ENCODE results near the gene SMIM23. TPM values are rescaled to one million over a fixed set of nuclear protein-coding genes. Genes with fewer than 3 reads are reported as not detected.

SMIM23 gene
- total RNA-seq, 3 donors from 2014 or later = not detected

DNA sequence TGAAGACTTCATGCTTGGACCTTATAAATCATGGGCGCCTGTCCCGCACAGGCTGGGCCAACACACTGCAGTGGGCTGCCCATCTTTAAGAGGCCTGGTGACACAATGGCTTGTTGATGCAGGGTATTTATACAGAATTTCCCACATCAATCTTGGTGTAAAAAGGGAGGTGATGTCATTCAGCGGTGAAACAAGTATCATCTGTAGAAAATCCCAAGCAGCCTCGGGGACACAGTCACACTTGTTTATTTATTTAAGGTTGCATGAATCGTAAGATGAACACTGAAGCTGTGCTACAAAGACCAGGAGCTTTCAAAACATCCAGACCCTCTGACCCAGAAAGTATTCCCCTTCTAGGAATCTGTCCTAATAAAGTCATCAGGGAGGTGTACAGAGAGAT, 40.5 kb downstream of the SMIM23 start:
- peaks cover 0 to 8% of the 10 kb centered on the region in 2 donors for H3K9me3 ChIP-seq
- no peaks in the 10 kb centered on the region for H3K4me1 ChIP-seq
- DNase-seq (ENCODE audit: low spot score in 2 of 2) = no peak
- H3K36me3 ChIP-seq = no peaks in the 10 kb centered on the region
- H3K27me3 ChIP-seq = no peaks in the 10 kb centered on the region
- no peak overlapping the region for H3K4me3 ChIP-seq
- TF ChIP-seq POLR2AphosphoS5 (IDR thresholded peaks at IDR 0.05) (no peak), POLR2A (IDR thresholded peaks at IDR 0.05) (no peak)
- TF ChIP-seq, protein P1, sequence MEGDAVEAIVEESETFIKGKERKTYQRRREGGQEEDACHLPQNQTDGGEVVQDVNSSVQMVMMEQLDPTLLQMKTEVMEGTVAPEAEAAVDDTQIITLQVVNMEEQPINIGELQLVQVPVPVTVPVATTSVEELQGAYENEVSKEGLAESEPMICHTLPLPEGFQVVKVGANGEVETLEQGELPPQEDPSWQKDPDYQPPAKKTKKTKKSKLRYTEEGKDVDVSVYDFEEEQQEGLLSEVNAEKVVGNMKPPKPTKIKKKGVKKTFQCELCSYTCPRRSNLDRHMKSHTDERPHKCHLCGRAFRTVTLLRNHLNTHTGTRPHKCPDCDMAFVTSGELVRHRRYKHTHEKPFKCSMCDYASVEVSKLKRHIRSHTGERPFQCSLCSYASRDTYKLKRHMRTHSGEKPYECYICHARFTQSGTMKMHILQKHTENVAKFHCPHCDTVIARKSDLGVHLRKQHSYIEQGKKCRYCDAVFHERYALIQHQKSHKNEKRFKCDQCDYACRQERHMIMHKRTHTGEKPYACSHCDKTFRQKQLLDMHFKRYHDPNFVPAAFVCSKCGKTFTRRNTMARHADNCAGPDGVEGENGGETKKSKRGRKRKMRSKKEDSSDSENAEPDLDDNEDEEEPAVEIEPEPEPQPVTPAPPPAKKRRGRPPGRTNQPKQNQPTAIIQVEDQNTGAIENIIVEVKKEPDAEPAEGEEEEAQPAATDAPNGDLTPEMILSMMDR (IDR thresholded peaks at IDR 0.05) = no peak
- intact Hi-C loops (cut with DNase I; ENCODE audit: low total_unique reads) = loop anchor here (10.0 kb wide), 1 partner anchor 1241 kb away; no protein-coding TSS in a partner anchor
- H3K27ac ChIP-seq = no peak overlapping the region

DNA sequence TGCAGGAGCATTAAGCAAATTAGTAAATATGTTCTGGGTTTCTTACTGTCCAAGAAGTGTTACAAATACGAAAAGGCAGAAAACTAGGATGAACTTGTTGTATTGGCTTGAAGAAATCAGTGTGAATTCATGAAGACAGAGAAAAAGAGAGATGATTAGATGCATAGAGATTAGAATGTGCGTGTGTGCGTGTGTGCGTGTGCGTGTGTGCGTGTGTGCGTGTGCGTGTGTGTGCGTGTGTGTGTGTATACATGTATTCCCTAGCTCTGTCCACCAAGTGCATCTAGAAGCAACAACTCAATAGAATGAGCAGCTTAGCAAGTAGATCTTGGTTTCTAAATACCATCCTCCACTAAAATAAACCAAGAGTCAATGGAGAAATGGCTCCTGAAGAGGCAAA, 41.5 kb downstream of the SMIM23 start:
- no peak overlapping the region for H3K27ac ChIP-seq
- H3K4me1 ChIP-seq = no peaks in the 10 kb centered on the region
- no peak for DNase-seq (ENCODE audit: low spot score in 2 of 2)
- H3K27me3 ChIP-seq = no peaks in the 10 kb centered on the region
- peaks cover 0 to 14% of the 10 kb centered on the region in 2 donors for H3K9me3 ChIP-seq
- no peaks in the 10 kb centered on the region for H3K36me3 ChIP-seq
- intact Hi-C loops (cut with DNase I; ENCODE audit: low total_unique reads) = loop anchor here (10.0 kb wide), 1 partner anchor 1242 kb away; no protein-coding TSS in a partner anchor
- TF ChIP-seq POLR2A (IDR thresholded peaks at IDR 0.05) = no peak
- TF ChIP-seq, protein P1 (IDR thresholded peaks at IDR 0.05) = no peak
- TF ChIP-seq POLR2AphosphoS5 (IDR thresholded peaks at IDR 0.05) = no peak
- no peak overlapping the region for H3K4me3 ChIP-seq

DNA sequence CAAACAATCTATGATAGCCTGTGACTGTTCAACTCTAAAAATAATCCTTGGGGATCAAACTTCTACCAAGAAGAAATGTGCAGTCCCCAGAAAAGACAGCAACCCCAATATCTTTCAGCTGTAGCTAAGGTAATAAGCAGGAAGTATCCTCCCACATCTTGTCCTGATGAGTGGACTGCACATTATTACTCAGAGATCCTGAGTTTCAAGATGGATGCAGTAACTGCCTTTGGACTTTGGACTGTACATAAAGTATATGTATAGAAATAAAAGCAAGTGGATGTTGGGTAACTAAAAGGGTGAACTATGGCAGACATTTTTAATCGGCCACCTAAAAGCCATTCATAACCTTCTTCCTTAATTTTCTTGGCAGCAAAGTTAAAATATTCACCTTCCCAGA, 45.1 kb downstream of the SMIM23 start:
- intact Hi-C loops (cut with DNase I; ENCODE audit: low total_unique reads) = no loop called here
- no peak overlapping the region for H3K4me3 ChIP-seq
- H3K36me3 ChIP-seq = no peaks in the 10 kb centered on the region
- H3K27me3 ChIP-seq = no peaks in the 10 kb centered on the region
- no peaks in the 10 kb centered on the region for H3K4me1 ChIP-seq
- TF ChIP-seq POLR2AphosphoS5 (IDR thresholded peaks at IDR 0.05) (no peak), POLR2A (IDR thresholded peaks at IDR 0.05) (no peak)
- TF ChIP-seq, protein P1 (IDR thresholded peaks at IDR 0.05) = no peak
- H3K27ac ChIP-seq = no peak overlapping the region
- no peak for DNase-seq (ENCODE audit: low spot score in 2 of 2)
- H3K9me3 ChIP-seq = peaks cover 0 to 25% of the 10 kb centered on the region in 2 donors

DNA sequence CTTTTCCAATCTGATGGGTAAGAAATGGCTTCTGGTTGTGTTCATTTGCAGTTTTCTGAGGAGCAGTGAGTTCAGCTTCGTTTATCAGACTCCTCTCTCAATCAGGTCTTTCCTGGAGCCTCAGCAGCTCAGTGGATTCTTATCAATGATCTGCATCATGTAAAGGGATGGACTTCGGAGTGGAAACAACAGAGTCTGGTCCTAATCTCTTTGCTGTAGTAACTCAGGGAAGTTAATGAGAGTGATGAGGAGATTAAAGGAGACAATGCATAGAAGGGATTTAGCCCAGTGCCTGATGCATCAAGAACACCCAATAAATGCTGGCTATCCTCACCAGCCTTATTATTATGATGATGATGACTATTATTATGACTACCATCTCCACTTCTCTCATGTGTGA, 47.2 kb downstream of the SMIM23 start:
- peaks cover 0 to 25% of the 10 kb centered on the region in 2 donors for H3K9me3 ChIP-seq
- H3K4me3 ChIP-seq = no peak overlapping the region
- TF ChIP-seq, protein P1 (IDR thresholded peaks at IDR 0.05) = no peak
- no peak for TF ChIP-seq POLR2A (IDR thresholded peaks at IDR 0.05)
- no peak for TF ChIP-seq POLR2AphosphoS5 (IDR thresholded peaks at IDR 0.05)
- no peak overlapping the region for H3K27ac ChIP-seq
- no peak for DNase-seq (ENCODE audit: low spot score in 2 of 2)
- H3K4me1 ChIP-seq = no peaks in the 10 kb centered on the region
- no peaks in the 10 kb centered on the region for H3K36me3 ChIP-seq
- no peaks in the 10 kb centered on the region for H3K27me3 ChIP-seq
- intact Hi-C loops (cut with DNase I; ENCODE audit: low total_unique reads) = no loop called here

DNA sequence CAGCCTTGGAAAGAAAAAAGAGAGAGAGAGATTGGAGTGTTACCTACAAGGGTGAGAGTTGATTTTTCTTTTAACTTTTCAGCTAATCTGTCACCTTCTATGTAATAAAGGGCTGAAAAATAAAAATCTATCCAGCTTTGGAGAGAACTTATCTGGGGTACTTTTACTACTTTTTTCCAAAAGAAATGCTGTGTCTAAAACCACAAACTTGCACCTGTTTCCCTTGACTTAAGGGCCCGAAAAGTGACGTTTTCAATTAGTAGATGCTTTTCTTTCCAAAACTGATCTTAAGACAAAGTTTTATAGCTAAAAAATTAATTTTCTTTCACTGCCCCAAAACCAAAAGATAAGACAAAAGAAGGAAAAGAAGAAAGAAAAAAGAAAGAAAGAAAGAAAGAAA, 48.8 kb downstream of the SMIM23 start:
- DNase-seq (ENCODE audit: low spot score in 2 of 2) = no peak
- TF ChIP-seq, protein P1 (IDR thresholded peaks at IDR 0.05) = no peak
- TF ChIP-seq POLR2AphosphoS5 (IDR thresholded peaks at IDR 0.05) (no peak), POLR2A (IDR thresholded peaks at IDR 0.05) (no peak)
- H3K4me3 ChIP-seq = no peak overlapping the region
- H3K27me3 ChIP-seq = no peaks in the 10 kb centered on the region
- peaks cover 0 to 24% of the 10 kb centered on the region in 2 donors for H3K9me3 ChIP-seq
- H3K4me1 ChIP-seq = no peaks in the 10 kb centered on the region
- intact Hi-C loops (cut with DNase I; ENCODE audit: low total_unique reads) = no loop called here
- no peak overlapping the region for H3K27ac ChIP-seq
- H3K36me3 ChIP-seq = no peaks in the 10 kb centered on the region

Measured in breast epithelium (tissue), 4 donors.